H9 (cell line): Measurements from ENCODE around the gene RYR1. TPM values are rescaled to one million over a fixed set of nuclear protein-coding genes. Genes with fewer than 3 reads are reported as not detected.
A peak's percentile ranks its signal among the peaks of the same experiment; 100 is the strongest.

Experiments used
- DNase-seq: peaks from one replicate; pipeline ENCODE4 v3.0.0-alpha.2; 2017
- H2AFZ ChIP-seq: one replicate; pipeline ENCODE4 v1.6.1; 2013; ENCODE audit warnings: mild to moderate bottlenecking, low read length, control low read depth, moderate library complexity
- H2AK5ac ChIP-seq: 2 replicates; pipeline ENCODE4 v1.6.1; 2013; ENCODE audit warnings: low read length, control low read depth, mixed read lengths; ENCODE audit not compliant: insufficient read length
- H2BK120ac ChIP-seq: one replicate; pipeline ENCODE4 v1.6.1; 2013; ENCODE audit warnings: low read depth, mild to moderate bottlenecking, low read length, control low read depth, inconsistent platforms; ENCODE audit not compliant: poor library complexity, severe bottlenecking
- H2BK12ac ChIP-seq: 2 replicates; pipeline ENCODE4 v1.6.1; 2013; ENCODE audit warnings: low read length, control low read depth, mixed read lengths, low read depth; ENCODE audit not compliant: insufficient read length
- H2BK15ac ChIP-seq: 2 replicates; pipeline ENCODE4 v1.6.1; 2013; ENCODE audit warnings: low read depth, low read length, control low read depth
- H2BK20ac ChIP-seq: one replicate; pipeline ENCODE4 v1.6.1; 2013; ENCODE audit warnings: low read depth, mild to moderate bottlenecking, low read length, control low read depth, inconsistent platforms; ENCODE audit not compliant: poor library complexity, severe bottlenecking
- H2BK5ac ChIP-seq: 2 replicates; pipeline ENCODE4 v1.6.1; 2013; ENCODE audit warnings: low read length, control low read depth, mixed read lengths; ENCODE audit not compliant: insufficient read length
- H3K14ac ChIP-seq: 2 replicates; pipeline ENCODE4 v1.6.1; 2013; ENCODE audit warnings: low read length, control low read depth; ENCODE audit not compliant: insufficient read depth
- H3K18ac ChIP-seq: 2 replicates; pipeline ENCODE4 v1.6.1; 2013; ENCODE audit warnings: low read depth, mild to moderate bottlenecking, mixed read lengths, low read length, control low read depth; ENCODE audit not compliant: insufficient read length
- H3K23ac ChIP-seq: 2 replicates; pipeline ENCODE4 v1.6.1; 2013; ENCODE audit warnings: low read length, control low read depth, mixed read lengths, low read depth; ENCODE audit not compliant: insufficient read length
- H3K23me2 ChIP-seq: 2 replicates; pipeline ENCODE4 v1.6.1; 2013; ENCODE audit warnings: low read depth, mild to moderate bottlenecking, mixed read lengths, low read length, control low read depth; ENCODE audit not compliant: insufficient read length, poor library complexity, severe bottlenecking
- H3K27ac ChIP-seq: 2 replicates; pipeline ENCODE4 v1.5.1; 2013; ENCODE audit warnings: low read length, control low read depth, mixed read lengths, low read depth; ENCODE audit not compliant: insufficient read length
- H3K27me3 ChIP-seq: 2 replicates; pipeline ENCODE4 v1.6.1; 2013; ENCODE audit warnings: low read length, control low read depth, inconsistent platforms; ENCODE audit not compliant: insufficient read depth
- H3K4ac ChIP-seq: 2 replicates; pipeline ENCODE4 v1.6.1; 2013; ENCODE audit warnings: low read depth, mild to moderate bottlenecking, control low read depth, inconsistent platforms, low read length, moderate library complexity
- H3K4me1 ChIP-seq: 2 replicates; pipeline ENCODE4 v1.6.1; 2013; ENCODE audit warnings: low read length, control low read depth, inconsistent platforms; ENCODE audit not compliant: insufficient read depth
- H3K4me2 ChIP-seq: 2 replicates; pipeline ENCODE4 v1.6.1; 2013; ENCODE audit warnings: low read length, control low read depth, mixed read lengths; ENCODE audit not compliant: insufficient read length, insufficient read depth
- H3K56ac ChIP-seq: 2 replicates; pipeline ENCODE4 v1.6.1; 2013; ENCODE audit warnings: low read depth, mild to moderate bottlenecking, mixed read lengths, low read length, control low read depth; ENCODE audit not compliant: insufficient read length
- H3K79me1 ChIP-seq: 2 replicates; pipeline ENCODE4 v1.6.1; 2013; ENCODE audit warnings: low read depth, mild to moderate bottlenecking, moderate library complexity, low read length, control low read depth, inconsistent platforms; ENCODE audit not compliant: insufficient read depth, poor library complexity, severe bottlenecking
- H3K79me2 ChIP-seq: 2 replicates; pipeline ENCODE4 v1.6.1; 2013; ENCODE audit warnings: low read length, control low read depth, inconsistent platforms; ENCODE audit not compliant: insufficient read depth
- H3K9ac ChIP-seq: 2 replicates; pipeline ENCODE4 v1.6.1; 2013; ENCODE audit warnings: low read length, control low read depth, mixed read lengths; ENCODE audit not compliant: insufficient read length; ENCODE audit errors: extremely low read depth
- H3K9me3 ChIP-seq: one replicate; pipeline ENCODE4 v1.6.1; 2013; ENCODE audit warnings: low read depth, low read length, inconsistent platforms; ENCODE audit not compliant: control insufficient read depth
- H3T11ph ChIP-seq: one replicate; pipeline ENCODE4 v1.6.1; 2013; ENCODE audit warnings: mild to moderate bottlenecking, low read length, control low read depth, inconsistent platforms
- H4K20me1 ChIP-seq: one replicate; pipeline ENCODE4 v1.6.1; 2013; ENCODE audit not compliant: control insufficient read depth, insufficient read length, insufficient read depth
- H4K5ac ChIP-seq: 2 replicates; pipeline ENCODE4 v1.6.1; 2013; ENCODE audit warnings: low read depth, mild to moderate bottlenecking, mixed read lengths, low read length, control low read depth; ENCODE audit not compliant: insufficient read length
- H4K8ac ChIP-seq: replicated peaks from 2 replicates; pipeline ENCODE4 v1.6.1; 2013; ENCODE audit warnings: low read length, control low read depth, mixed read lengths, low read depth; ENCODE audit not compliant: insufficient read length
- H4K91ac ChIP-seq: 2 replicates; pipeline ENCODE4 v1.6.1; 2013; ENCODE audit warnings: low read depth, mild to moderate bottlenecking, moderate library complexity, mixed read lengths, low read length, control low read depth; ENCODE audit not compliant: insufficient read length
- H3K27ac Mint-ChIP-seq, 3 experiments: 2 replicates in 2 of 3; 3 replicates in 1 of 3; pipeline ENCODE4 v1.8.0; 2020 to 2021; ENCODE audit warnings: mixed read lengths in 3 of 3, mild to moderate bottlenecking in 1 of 3, moderate library complexity in 1 of 3
- H3K27me3 Mint-ChIP-seq: 2 replicates; pipeline ENCODE4 v1.8.0; 2021; ENCODE audit warnings: low read depth, mild to moderate bottlenecking, moderate library complexity, mixed read lengths
- H3K36me3 Mint-ChIP-seq, 3 experiments: 2 replicates in 2 of 3; 3 replicates in 1 of 3; pipeline ENCODE4 v1.8.0; 2020 to 2021; ENCODE audit warnings: low read depth in 3 of 3, mixed read lengths in 3 of 3; ENCODE audit not compliant: insufficient read depth in 1 of 3
- H3K4me1 Mint-ChIP-seq, 2 experiments: 2 replicates each; pipeline ENCODE4 v1.8.0; 2020; ENCODE audit warnings: mixed read lengths in 2 of 2
- H3K4me3 Mint-ChIP-seq, 2 experiments: 2 replicates in 1 of 2; 3 replicates in 1 of 2; pipeline ENCODE4 v1.8.0; 2020 to 2021; ENCODE audit warnings: mild to moderate bottlenecking in 2 of 2, mixed read lengths in 2 of 2, moderate library complexity in 1 of 2
- H3K9me3 Mint-ChIP-seq, 2 experiments: 2 replicates in 1 of 2; 3 replicates in 1 of 2; pipeline ENCODE4 v1.8.0; 2020; ENCODE audit warnings: mild to moderate bottlenecking in 2 of 2, mixed read lengths in 2 of 2, moderate library complexity in 1 of 2
- CTCF ChIP-seq: fragments of 200-600 bp; sonication (generic); conservative IDR thresholded peaks from 3 replicates; pipeline ENCODE4 v1.8.0; 2021; ENCODE audit warnings: antibody characterized with exemption, mild to moderate bottlenecking
- WGBS: extraction: QIAGEN DNeasy Blood & Tissue Kit; methylation state at CpG from one replicate; pipeline ENCODE4 v1.1.7; 2013; ENCODE audit warnings: missing lambda C conversion rate, low lambda C conversion rate, mixed read lengths; ENCODE audit not compliant: insufficient read length; ENCODE audit errors: extremely low coverage; 5-methylcytosine and 5-hydroxymethylcytosine counted together
- total RNA-seq: library from RNA; stranded (reverse); gene quantifications from 2 replicates; pipeline ENCODE4 v1.2.1, GENCODE V29; 2021

Gene RYR1
- total RNA-seq, 1 experiment from 2014 or later: 8.9 TPM

- no peak overlapping the region for H2BK12ac ChIP-seq
- H3K79me2 ChIP-seq: no peaks in the 10 kb centered on the region
- Mint-ChIP-seq H3K4me3 (no peak overlapping the region), H3K36me3 (peaks cover 5 to 30% (median 26%) of the 10 kb centered on the region in 3 experiments), H3K27ac (peak overlapping the region; percentile 27 to 36 (median 31); a peak in 4 of 7 replicates), H3K4me1 (no peaks in the 10 kb centered on the region), H3K27me3 (no peaks in the 10 kb centered on the region), H3K9me3 (no peaks in the 10 kb centered on the region)
- H3K9ac ChIP-seq: no peak overlapping the region
- H2BK20ac ChIP-seq: no peak overlapping the region
- H3K18ac ChIP-seq: no peak overlapping the region
- H4K5ac ChIP-seq: no peak overlapping the region
- H3K4me2 ChIP-seq: no peak overlapping the region
- no peak overlapping the region for H4K91ac ChIP-seq
- H2BK120ac ChIP-seq: no peak overlapping the region
- H3K4ac ChIP-seq: no peak overlapping the region
- no peak overlapping the region for H2BK5ac ChIP-seq
- no peak overlapping the region for H3K27ac ChIP-seq
- H3K4me1 ChIP-seq: no peaks in the 10 kb centered on the region
- H2BK15ac ChIP-seq: no peak overlapping the region
- H2AK5ac ChIP-seq: no peak overlapping the region
- no peak overlapping the region for H3K14ac ChIP-seq
- H3K79me1 ChIP-seq: no peaks in the 10 kb centered on the region
- H4K8ac ChIP-seq: no peak overlapping the region
- no CpG with 5 or more reads among the region's 14 CpGs for WGBS
- H3K9me3 ChIP-seq: no peaks in the 10 kb centered on the region
- no peaks in the 10 kb centered on the region for H4K20me1 ChIP-seq
- no peaks in the 10 kb centered on the region for H3K27me3 ChIP-seq
- no peak for DNase-seq
- no peak for TF ChIP-seq CTCF
- no peak overlapping the region for H3K56ac ChIP-seq
- no peak overlapping the region for H3T11ph ChIP-seq
- H3K23me2 ChIP-seq: no peaks in the 10 kb centered on the region
- H2AFZ ChIP-seq: no peak overlapping the region
- no peak overlapping the region for H3K23ac ChIP-seq
Measured at GRCh38 chr19:38583219-38583984, 149.9 kb downstream of the RYR1 start.
